Measurements from ENCODE around the gene CAPN15.

The CAPN15 gene

DNA sequence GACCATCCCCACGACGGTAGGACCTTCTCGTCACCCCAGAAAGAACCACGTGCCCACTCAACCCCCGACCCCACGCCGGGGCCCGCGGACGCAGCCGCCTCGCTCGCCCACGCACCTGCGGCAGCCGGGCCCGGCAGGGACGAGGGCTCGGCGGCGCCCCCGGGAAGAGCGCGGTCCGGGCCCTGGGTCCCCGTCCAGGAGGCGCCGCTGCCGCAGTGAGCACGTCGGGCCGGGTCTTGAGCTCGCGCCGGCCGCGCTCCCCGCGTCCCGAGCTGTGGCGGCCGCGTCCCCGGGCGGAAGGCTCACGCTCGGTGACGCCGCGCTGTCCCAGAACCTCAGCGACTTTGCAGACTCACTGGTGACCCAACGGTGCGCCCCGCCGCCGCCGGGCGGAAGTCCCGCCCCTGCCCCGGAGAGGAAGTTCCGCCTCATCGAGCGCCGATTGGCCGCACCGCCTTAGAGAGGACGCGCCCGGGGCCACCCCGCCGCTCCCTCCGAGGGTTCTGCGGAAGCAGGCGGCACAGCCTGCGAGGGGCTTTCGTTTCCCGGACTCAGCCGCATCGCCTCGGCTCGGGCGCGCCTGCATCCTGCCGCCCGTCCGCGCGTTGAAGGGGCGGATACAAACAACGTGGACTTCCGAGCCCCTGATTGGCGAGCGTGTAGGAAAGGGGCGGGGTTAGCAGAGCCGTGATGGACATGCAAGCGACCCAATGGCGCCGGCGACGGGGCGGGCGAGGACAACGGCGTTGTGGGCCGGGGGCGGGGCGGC lies 61.6 kb downstream of the CAPN15 start:
- TF ChIP-seq POLR2A (IDR thresholded peaks at IDR 0.05; ENCODE audit: low read depth, low read length) (peak; percentile 90), POLR2AphosphoS5 (IDR thresholded peaks at IDR 0.05; ENCODE audit: low read depth, low read length) (peak; percentile 66; the same call in 1 of the 2 replicates), TAF1 (IDR thresholded peaks at IDR 0.05; ENCODE audit: borderline replicate concordance, low read depth, low read length) (no peak; the same call in none of the 2 replicates)
- no peak for FAIRE-seq
- peak; percentile 88 for DNase-seq (ENCODE audit: insufficient read length)

DNA sequence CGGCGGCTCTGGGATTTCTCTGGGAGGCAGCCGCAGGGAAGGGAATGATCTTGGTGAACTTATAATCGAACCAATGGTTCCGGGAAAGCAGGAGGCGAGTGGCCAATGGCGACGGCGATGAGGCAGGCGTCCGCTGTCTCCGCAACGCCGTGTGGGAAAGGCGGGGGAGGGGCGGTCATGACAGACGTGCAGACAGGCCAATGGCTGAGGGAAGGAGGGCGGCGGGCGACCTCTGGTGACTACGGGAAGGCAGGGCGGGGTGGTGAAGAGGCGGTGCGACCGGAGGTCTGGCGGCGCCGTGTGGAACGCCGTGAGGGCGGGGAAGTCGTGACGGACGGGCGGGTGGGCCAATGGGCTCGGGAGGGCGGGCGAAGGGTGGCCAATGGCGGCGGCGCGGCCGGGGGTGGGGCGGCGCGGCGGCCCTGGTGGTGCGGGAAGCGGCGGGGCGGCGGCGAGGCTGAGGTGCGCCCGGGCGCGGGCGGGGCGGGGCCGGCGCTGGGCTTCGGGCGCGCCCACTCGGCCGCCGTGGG lies 62.2 kb downstream of the CAPN15 start, which contains the start of gene RAB40C:
Gene RAB40C, plus strand, starts transcription at position 409 of the 530 bp plus-strand sequence. CDS start 226 bp downstream, outside the sequence.
- FAIRE-seq (peak; percentile 98), DNase-seq (ENCODE audit: insufficient read length) (peak; percentile 99)
- TF ChIP-seq POLR2AphosphoS5 (IDR thresholded peaks at IDR 0.05; ENCODE audit: low read depth, low read length) (no peak), TAF1 (IDR thresholded peaks at IDR 0.05; ENCODE audit: borderline replicate concordance, low read depth, low read length) (no peak), POLR2A (IDR thresholded peaks at IDR 0.05; ENCODE audit: low read depth, low read length) (no peak)

DNA sequence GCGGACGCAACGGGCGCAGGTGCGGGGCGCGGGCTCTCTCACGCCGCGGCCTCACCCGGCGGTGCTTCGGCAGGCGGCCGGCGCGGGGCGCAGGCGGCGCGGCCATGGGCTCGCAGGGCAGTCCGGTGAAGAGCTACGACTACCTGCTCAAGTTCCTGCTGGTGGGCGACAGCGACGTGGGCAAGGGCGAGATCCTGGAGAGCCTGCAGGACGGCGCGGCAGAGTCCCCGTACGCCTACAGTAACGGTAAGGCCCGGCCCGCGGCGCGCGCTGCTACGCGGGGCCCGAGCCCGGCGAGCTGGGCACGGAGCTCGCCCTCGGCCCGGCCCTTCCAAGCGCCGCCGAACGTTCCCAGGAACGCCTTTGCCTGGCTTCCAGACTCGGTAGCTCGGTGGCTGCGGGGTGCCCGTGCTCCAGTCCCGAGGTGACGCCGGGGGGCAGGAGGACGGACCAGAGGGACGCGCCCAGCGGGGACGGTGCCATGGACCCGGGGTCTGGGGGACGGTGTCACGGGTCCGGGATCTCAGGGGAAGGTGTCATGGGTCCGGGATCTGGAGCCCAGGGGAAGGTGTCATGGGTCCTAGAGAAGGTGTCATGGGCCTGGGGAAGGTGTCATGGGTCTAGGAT lies 62.8 kb downstream of the CAPN15 start:
- DNase-seq (ENCODE audit: insufficient read length) (no peak), FAIRE-seq (no peak)
- TF ChIP-seq POLR2AphosphoS5 (IDR thresholded peaks at IDR 0.05; ENCODE audit: low read depth, low read length), result no peak
- TF ChIP-seq POLR2A (IDR thresholded peaks at IDR 0.05; ENCODE audit: low read depth, low read length), result no peak
- no peak for TF ChIP-seq TAF1 (IDR thresholded peaks at IDR 0.05; ENCODE audit: borderline replicate concordance, low read depth, low read length)

DNA sequence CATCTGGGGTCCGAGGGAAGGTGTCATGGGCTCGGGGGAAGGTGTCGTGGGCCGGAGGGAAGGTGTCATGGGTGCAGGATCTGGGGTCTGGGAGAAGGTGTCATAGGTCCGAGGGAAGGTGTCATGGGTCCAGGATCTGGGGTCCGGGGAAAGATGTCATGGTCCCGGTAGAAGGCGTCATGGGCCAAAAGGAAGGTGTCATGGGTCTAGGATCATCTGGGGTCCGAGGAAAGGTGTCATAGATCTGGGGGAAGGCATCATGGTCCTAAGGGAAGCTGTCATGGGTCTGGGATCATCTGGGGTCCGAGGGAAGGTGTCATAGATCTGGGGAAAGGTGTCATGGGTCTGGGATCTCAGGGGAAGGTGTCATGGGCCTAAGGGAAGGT lies 63.3 kb downstream of the CAPN15 start:
- TF ChIP-seq POLR2AphosphoS5 (IDR thresholded peaks at IDR 0.05; ENCODE audit: low read depth, low read length) (no peak), POLR2A (IDR thresholded peaks at IDR 0.05; ENCODE audit: low read depth, low read length) (no peak), TAF1 (IDR thresholded peaks at IDR 0.05; ENCODE audit: borderline replicate concordance, low read depth, low read length) (no peak)
- no peak for FAIRE-seq
- no peak for DNase-seq (ENCODE audit: insufficient read length)

DNA sequence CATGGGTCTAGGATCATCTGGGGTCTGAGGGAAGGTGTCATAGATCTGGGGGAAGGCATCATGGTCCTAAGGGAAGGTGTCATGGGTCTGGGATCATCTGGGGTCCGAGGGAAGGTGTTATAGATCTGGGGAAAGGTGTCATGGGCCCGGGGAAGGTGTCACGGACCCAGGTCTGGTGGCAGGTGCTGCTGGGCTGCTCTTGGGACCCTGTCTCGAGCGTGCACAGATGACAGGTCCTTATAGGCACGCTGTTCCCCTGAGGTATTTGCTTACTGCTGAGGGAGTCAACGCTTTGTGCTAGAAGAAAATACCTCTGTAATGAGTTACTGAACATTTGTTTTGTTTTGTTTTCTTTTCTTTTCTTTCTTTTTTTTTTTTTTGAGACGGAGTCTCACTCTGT lies 63.7 kb downstream of the CAPN15 start:
- peak; percentile 57 for FAIRE-seq
- TF ChIP-seq POLR2A (IDR thresholded peaks at IDR 0.05; ENCODE audit: low read depth, low read length) (no peak), TAF1 (IDR thresholded peaks at IDR 0.05; ENCODE audit: borderline replicate concordance, low read depth, low read length) (no peak), POLR2AphosphoS5 (IDR thresholded peaks at IDR 0.05; ENCODE audit: low read depth, low read length) (no peak)
- DNase-seq (ENCODE audit: insufficient read length), result no peak

DNA sequence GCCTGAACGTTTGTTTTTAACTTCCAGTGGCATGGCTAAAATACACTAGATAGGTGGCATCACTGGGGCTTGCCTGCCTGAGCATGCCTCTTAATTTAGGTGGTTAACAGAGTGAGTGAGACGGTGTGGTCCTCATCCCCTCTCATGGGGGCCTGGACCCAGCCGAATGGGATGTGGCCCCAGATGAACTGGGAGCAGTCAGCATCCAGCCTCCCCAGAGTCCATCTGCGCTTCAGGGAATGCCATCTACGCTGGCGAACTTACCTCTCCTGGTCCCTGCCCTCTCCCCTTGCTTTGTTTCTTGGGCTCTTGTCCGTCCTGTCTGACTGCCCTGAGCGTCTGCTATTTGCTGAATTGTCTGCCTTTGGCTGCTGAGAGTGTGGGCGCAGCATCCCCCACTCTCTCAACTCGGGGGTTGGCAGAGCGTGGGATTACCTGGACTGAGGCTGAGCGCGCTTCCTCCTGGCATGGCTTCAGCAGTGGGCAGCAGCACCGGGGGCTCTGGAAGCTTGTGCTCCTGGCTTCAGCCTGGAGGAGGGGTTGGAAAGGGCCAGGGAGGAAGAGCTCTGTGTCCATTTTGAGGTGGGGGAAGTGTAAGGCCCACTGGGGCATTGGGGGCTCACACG lies 64.5 kb downstream of the CAPN15 start:
- DNase-seq (ENCODE audit: insufficient read length) (no peak), FAIRE-seq (no peak)
- no peak for TF ChIP-seq POLR2A (IDR thresholded peaks at IDR 0.05; ENCODE audit: low read depth, low read length)
- TF ChIP-seq POLR2AphosphoS5 (IDR thresholded peaks at IDR 0.05; ENCODE audit: low read depth, low read length), result no peak
- TF ChIP-seq TAF1 (IDR thresholded peaks at IDR 0.05; ENCODE audit: borderline replicate concordance, low read depth, low read length), result no peak

DNA sequence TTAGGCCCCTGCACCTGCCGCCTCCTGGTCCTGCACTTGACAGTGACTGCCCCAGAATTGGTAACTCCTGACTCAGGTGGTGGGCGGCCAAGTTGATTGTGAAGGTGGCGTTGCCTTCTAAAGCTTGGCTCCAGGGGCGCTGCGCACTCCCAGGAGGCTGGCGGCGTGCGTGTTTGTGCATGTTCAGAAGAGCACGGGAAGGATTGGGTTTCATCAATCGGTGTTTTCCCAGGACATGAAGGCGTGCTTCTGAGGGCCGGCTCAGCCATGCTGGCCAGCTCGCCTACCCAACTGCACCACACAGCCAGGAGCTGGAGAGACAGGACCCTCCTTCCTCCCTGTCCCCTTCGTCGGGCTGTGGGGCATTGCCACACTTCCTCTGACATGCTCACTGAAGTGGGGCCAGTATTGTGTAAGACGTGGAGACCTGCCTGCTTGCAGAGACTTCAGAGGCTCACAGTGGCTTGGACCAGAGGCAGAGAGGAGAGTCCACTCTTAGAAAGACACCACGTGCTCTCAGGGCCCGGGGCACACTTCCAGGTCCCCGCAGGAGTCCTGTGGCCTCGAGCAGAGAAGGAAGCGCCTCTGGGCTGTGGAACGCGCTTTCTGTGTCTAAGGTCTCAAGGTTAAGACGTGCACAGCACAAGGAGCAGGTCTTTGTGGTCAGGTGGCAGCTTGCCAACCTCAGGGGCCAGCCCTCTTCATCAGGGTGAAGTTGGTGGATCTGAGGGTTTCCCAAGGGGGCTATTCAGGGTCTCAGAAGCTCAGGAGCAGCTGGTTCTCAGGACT lies 65.2 kb downstream of the CAPN15 start:
- DNase-seq (ENCODE audit: insufficient read length) (no peak), FAIRE-seq (no peak)
- TF ChIP-seq TAF1 (IDR thresholded peaks at IDR 0.05; ENCODE audit: borderline replicate concordance, low read depth, low read length) (no peak), POLR2A (IDR thresholded peaks at IDR 0.05; ENCODE audit: low read depth, low read length) (no peak), POLR2AphosphoS5 (IDR thresholded peaks at IDR 0.05; ENCODE audit: low read depth, low read length) (no peak)

DNA sequence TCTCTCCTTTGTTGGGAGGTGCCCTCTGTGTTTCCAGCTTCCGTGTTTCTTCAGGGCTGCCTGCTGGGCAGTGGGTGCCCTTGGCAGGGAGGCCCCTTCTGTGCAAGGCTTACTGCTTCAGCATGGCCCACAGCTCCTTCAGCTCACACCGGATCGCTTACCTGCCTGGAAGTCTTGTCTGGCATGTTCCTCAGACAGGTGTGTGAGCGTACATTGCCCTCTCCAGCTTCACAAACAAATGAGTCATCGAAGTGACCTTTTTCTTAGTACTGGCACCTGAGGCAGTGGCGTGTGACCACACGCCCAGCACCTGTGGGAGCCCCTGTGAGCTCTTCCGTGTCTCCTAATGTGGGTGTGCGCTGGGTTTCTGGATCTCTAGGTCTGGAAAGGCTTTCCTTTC lies 65.9 kb downstream of the CAPN15 start:
- TF ChIP-seq TAF1 (IDR thresholded peaks at IDR 0.05; ENCODE audit: borderline replicate concordance, low read depth, low read length), result no peak
- no peak for TF ChIP-seq POLR2A (IDR thresholded peaks at IDR 0.05; ENCODE audit: low read depth, low read length)
- FAIRE-seq (no peak), DNase-seq (ENCODE audit: insufficient read length) (no peak)

DNA sequence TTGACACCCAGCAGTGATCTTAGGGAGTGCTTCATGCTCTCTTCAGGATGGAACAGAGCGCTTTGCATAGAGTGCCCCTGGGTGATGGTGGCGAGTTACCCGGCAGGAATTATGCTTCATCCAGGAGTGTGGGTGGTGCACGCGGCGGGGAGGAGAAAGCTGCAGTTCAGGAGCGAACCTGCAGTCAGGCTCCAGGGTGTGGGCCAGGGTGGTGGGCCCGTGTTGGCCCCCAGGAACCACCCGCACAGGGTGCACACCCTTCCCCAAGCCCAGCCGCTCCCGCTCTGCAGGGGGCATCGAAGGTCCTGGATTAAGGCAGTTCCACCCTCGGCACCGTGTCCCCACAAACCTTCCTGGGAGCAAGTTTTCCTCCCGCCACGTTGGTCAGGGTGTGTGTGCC lies 66.3 kb downstream of the CAPN15 start:
- FAIRE-seq (no peak), DNase-seq (ENCODE audit: insufficient read length) (no peak)
- TF ChIP-seq TAF1 (IDR thresholded peaks at IDR 0.05; ENCODE audit: borderline replicate concordance, low read depth, low read length) (no peak), POLR2AphosphoS5 (IDR thresholded peaks at IDR 0.05; ENCODE audit: low read depth, low read length) (no peak)

DNA sequence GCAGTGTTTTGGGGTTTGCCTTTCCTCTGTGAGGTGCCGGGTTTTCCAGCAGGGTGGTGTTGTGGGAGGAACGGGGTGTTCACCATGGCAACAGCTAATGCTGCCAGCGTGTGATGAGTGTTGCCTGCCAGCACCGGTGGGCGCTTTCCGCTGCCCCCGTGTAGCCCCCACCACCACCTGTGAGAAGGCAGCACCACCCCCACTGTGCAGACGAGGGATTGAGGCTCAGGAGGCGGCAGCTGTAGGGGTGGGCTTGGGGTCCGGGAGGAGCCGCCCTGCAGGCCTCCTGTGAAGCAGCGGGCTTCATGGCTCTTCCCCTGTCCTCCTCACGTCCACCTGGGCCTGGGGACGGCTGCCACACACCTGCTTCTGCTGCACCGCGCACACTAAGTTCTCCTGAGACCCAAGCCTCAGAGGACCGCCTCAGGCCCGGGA lies 67.6 kb downstream of the CAPN15 start:
- no peak for FAIRE-seq
- TF ChIP-seq POLR2AphosphoS5 (IDR thresholded peaks at IDR 0.05; ENCODE audit: low read depth, low read length), result no peak
- TF ChIP-seq TAF1 (IDR thresholded peaks at IDR 0.05; ENCODE audit: borderline replicate concordance, low read depth, low read length), result no peak
- TF ChIP-seq POLR2A (IDR thresholded peaks at IDR 0.05; ENCODE audit: low read depth, low read length), result no peak
- DNase-seq (ENCODE audit: insufficient read length), result no peak
